HG02970 (cell line): ENCODE measurements around the gene ACSS3.
"Not testable (repeated sequence)": the region's sequence is repeated elsewhere in the genome, so short reads cannot be mapped to it uniquely, and the experiment has no call there.

Experiments
- ATAC-seq: cut with Tn5 transposase; IDR thresholded peaks from one replicate; pipeline ENCODE4 v1.9.1; 2021; ENCODE audit warnings: mild to moderate bottlenecking, moderate library complexity, moderate number of reproducible peaks; ENCODE audit not compliant: unreplicated experiment, low FRiP score

Gene ACSS3

DNA sequence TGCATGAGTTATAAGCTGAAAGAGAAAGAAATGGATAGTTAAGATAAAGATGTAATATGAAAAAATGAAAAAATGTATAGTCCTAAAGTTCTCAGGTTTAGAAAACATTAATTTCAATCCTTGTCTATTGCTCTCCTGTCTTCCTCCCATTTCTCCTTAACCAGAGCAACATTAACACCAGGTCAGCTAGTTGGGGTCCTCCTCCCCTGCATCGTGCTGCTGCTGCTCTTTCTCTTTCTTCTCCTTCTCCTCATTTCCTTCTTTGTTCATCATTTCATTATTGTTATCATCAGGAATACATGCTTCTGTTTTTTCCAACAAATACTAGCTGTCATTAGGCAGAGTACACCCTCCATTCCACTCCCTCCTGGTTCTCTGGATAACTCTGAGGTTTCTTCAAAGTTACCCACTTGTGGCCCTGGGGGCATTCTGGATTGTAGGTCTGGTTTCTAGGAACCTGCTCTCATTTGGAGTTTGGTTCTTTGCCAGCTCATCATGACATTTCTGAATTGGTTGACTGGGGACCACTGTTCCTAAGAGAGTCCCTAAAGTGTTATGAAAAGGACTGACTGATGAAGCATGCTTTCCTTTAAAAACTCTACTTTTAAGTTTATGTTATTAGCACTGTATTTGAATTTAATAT, 17.0 kb downstream of the ACSS3 start:
- no peak for ATAC-seq

DNA sequence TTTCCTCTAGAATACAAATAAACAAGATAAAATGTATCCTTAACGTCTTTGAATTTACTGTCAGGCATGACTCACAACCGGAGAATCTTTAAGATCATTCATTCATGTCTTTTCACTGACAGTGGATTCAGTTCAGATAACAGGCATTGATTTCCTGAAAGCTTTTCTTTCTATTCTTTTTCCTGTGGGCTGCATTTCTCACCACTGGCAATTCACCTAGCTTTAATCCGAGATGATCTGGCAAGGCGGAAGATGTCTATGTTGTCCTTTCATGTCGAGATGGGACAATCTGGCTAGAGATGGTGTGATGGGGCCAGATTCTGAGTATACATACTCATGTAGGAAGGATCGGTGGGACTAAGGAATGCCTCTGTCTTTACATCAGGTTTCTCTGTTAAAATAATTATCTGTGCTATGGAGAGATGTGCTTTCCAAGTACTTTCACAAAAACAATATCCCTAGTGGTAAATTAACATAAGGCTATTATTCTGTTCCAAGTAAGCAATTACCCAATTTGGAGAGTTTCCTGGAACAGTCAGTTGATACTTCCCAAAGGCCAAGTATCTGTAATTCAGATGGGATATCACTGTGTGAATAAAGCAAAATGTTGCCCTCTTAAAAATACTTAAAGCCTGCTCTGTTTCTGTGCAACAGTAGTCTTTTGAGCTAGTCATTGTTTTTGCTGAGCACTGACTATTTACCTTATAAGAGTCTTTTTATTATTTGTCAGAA, 17.8 kb downstream of the ACSS3 start:
- no peak for ATAC-seq

DNA sequence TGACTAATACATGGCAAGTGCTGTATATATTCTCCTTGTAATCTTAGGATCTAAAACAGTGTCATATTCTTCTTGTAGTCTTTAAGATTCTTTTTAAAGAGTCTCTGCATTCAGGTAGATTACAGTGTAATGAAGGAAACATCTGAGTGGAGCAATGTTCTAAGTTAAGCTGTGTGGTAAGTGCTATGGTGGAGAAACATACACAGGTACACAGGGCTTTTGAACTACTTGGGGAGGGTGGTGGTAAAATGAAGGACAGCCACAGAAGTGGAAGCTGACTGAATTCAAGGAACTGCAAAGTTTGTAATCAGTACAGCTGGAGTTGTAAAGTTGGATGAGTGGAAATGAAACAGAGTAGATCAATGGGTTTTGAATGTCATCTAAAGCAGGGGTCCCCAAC, 27.8 kb downstream of the ACSS3 start:
- ATAC-seq, result no peak

DNA sequence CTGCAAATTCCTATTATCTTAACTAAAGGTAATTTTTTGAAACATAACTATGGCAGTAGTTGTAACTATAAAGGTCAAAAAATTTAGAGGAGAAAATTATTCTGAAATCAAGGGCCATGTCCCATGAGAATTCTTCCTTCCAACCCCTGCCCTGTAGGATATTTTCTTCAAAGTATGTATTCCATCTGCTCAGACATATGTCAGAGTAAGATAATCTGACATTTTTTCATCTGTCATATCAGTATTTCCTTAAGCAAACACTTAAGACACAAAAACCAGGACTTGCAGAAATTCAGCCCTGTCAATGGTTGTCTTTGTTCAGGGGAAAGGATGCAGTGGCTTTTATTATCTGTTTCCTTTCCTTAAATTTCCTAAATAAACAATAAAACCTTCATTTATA, 36.3 kb downstream of the ACSS3 start:
- ATAC-seq, result no peak

DNA sequence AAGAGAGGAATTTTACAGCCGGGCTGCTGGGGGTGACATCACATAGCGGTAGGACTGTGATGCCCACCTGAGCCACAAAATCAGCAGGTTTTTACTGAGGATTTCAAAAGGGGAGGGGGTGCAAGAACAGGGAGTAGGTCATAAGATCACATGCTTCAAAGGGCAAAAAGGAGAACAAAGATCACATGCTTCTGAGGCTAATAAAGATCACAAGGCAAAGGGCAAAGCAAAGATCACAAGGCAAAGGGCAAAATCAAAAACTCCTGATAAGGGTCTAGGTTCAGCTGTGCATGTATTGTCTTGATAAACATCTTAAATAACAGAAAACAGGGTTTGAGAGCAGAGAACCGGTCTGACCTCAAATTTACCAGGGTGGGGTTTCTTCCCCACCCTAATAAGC, 41.2 kb downstream of the ACSS3 start:
- ATAC-seq, result not testable (repeated sequence)

DNA sequence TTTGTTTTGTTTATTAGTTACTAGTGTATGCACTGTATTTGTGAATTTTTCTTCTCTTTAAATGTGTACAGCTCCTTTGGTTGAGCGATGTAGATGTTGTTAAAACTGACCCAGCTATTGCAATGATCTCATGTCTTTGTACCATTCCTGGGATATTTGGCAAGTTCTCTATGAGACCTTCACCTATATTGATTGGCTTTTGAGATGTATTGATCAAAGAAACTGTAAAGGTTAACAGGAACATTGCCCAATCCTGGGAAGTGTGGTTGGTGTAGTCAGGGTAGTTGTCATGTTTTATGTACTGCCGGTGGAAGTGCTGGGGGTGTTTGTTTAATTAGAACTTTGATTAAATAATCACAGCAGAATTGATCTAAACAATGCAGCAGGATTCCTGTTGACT, 43.1 kb downstream of the ACSS3 start:
- ATAC-seq, result no peak

DNA sequence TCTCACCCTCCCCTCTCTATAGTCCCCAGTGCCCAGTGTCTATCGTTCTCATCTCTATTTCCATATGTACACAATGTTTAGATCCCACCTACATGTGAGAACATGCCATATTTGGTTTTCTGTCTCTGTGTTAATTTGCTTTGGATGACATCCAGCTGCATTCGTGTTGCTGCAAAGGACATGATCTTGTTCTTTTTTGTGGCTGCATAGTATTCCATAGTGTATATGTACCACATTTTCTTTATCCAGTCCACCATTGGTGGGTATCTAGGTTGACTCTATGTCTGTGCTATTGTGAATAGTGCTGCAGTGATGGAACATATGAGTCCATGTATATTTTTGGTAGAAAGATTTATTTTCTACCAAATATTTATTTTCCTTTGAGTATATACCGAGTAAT, 45.7 kb downstream of the ACSS3 start:
- no peak for ATAC-seq

DNA sequence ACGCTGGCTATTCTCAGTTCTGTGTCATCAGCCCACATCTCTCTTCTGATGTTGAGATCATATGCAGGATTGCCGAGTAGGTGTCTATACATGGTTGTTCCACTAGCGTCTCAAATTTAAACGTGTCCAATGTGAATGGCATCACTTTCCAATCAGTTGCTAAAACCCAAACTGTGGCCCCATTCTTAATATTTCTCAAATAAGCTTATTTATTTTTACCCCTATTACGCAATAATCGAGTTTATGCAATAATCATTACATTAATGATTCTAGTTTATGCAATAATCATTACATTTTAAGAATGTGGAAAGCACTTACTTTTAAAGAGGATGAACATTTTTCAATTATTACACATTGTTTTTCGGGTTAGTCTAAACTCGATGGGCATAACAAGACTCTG, 47.8 kb downstream of the ACSS3 start:
- no peak for ATAC-seq

DNA sequence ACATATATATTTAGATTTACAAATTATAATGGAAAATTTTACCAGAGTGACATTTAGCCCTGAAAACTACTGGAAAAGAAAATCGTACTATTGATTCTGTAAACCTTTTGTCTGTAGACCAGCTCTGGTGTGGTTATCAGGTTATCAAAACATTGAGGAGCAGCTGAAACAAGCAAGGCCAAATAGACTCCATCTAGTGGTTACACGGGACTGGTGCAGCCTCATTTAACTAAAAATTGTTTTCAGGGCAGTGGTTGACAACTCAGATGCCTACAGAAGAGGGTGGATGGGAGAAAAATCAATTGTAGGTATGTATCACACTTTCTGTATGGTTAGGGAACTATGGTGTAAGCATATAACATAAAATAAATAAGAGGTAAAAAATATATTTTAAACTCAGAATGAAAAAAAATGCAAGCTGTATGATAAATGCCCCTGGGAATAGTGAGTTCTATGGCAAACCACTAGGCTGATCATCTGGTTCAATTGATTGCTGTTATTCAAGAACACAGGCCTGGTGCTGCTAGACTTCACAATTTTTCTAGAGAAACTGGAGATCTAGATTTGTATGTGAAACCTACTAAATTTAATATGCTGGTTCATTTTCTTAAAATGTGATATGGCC, 51.2 kb downstream of the ACSS3 start:
- peak; percentile 93 for ATAC-seq

DNA sequence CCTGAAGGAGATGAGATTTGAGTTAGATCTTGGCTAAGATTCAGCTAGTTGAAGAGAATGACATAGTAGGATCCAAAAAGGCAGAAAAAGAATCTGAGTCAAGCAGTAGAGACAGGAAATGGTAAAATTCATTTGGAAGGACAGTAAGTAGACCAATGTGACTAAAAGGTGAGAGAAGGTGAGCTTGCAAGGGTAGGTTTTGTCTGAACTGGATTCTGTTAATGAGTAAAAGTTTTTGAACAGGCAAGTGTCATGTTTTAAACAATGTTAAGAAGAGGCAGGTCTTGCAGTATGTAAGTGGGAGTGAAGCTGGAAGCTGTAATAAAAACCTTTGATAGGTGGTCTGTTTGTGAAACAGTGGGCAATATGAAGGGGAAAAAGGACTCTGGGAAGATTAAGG, 58.6 kb downstream of the ACSS3 start:
- ATAC-seq, result no peak

DNA sequence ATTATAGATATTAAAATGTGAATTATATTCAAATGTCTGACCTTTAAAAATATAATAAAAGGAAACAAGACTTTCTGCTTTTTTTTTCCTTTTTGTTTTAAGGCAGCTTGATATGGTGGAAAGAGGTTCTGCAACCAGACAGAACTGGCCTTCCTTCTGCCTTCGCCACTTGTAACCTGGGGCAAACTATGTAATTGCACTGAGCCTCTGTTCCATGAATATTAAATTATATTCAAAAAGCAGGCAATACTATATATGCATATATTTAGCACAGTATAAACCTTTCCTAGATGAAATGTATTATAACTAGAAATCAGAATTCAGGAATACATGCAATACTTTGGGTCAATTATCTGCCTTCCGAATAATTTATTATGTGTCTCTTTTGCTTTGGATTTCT, 59.9 kb downstream of the ACSS3 start:
- no peak for ATAC-seq

DNA sequence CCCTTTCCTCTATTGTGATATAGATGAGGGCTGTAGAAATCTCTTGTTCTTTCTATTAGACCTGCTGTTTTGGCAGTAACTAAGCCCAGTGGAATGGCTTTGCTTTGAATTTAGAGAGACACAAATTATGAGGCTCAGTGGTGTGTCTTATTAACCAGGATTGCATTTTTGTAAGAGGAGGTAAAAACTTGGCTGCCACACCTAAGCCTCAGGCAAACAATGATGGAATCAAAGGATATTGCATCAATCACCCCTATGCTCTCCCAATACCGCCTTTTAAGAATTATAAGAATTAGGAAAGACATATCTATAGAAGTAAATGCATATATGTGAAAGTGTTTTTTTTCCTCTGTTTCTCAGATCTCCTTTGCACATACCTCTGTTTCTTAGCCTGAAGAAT, 63.3 kb downstream of the ACSS3 start:
- ATAC-seq, result no peak

DNA sequence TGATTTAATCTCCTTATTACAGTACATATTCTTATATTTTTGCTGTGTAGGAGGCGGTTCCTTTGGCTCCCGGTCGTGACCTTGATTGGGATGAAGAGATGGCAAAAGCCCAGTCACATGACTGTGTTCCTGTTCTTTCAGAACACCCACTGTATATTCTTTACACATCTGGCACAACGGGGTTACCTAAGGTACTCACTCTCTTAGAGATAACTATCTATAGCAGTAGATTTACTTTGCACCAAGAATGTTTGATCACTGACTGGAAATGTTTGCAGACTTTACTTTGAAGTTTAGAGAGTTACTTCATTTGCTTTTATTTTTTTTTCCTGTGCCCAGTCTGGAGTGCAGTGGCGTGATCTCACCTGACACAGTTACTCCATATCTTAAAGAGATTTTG, 65.2 kb downstream of the ACSS3 start:
- no peak for ATAC-seq

DNA sequence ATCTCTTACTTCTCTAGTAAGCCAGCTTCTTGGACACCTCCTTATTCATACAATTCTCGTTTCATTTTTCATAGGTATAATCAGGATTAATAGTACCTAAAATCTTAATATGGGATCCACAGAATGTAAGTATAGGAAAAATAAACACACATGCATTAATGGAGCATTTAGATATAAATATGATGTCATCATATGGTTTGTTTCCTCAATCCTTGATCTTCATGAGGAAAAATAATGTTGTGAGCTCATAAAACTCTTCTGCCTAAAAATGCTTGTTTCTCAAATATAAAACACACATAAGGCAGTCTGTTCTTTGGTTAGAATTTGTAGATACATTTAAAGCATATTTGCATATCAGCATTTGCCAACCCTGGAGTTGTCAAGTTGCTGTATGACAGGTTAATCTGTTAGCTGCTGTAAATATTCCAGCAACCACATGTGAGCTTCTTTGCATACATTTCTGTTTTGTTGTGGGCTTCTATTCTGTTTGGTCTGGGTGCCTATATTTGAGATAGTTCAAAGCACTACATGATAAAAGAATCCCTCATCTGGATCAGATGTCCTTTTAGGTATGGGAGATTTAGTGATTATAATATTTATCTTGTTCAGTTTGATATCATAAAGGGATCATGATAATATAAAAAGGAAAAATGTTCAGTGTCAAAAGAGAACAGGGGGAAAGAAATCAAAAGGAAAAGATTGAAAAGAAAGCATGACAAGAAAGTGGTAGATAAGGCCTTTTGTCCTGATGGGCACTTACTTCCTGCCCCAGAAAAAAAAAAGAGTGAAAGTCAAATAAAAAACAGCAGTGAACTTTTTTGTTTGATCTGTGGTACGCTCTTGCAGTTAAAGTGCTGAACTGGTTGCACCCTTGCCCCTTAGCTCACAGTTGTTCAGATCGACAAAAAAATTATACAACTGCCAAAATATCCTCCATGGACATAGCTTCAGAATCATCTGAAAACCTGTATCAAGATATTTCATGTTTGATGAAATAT, 68.6 kb downstream of the ACSS3 start:
- ATAC-seq, result no peak

DNA sequence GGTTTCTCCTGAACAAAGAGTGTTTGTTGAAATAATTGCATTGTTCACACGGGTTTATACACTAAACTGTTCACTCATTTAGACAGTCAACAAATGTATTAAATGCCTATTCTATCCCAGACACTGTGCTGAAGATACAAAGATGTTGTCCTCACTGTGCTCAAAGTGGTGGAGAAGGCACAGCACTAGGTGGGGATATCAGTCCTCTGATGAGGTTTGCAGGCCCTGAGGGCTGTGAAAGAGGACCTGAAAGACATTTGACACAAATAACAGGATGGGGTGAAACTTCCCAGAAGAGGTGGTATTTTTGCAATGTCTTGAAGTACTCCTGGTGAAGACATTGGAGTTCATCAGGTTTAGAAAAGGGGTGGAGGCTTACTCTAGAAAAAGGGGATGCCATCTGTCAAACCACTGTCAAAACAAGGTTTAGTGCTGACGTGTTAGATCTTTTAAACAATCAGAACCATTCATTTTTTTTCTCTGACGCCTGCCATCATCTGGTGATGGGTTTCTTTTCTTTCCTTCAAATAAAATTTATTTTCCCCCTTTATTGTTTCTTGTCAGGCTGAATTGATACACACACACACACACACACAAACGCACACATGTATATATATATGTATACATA, 69.5 kb downstream of the ACSS3 start:
- ATAC-seq, result no peak

DNA sequence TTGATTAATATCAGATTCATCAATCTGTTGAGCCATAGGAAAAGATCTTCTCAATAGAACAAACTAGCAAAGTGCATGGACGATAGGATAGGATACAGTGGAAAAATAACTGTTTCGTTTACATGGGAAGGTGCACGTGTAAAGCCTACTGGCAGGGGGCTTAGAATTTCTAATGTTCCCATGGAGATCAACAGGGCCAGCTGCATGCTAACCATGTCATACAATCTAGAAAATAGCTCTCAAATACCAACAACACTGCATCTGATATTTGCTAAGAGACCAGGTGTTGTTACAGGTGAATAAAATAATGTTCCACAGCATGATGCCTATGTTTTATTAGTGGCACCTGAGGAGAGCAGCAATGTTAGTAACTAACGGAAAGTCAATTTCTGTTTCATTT, 72.5 kb downstream of the ACSS3 start:
- ATAC-seq, result no peak

DNA sequence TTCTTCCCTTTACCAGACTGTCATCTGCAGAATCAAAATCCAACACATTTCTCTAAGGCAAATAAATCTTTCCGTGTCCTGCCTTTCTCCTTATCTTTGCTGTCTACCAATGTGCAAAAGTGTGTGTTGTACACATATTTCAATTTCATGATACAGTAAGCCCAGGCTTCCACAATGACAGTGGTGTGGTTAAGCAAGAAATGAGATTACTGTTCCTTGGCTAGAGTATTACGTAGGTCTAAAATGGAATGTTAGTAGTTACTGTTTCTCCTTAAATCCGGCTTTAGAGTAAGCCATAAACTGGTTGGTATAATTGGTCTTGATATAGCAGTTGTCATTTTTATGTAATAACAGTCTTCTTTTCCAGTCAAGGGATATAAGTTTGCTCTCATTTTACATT, 82.0 kb downstream of the ACSS3 start:
- ATAC-seq, result no peak

DNA sequence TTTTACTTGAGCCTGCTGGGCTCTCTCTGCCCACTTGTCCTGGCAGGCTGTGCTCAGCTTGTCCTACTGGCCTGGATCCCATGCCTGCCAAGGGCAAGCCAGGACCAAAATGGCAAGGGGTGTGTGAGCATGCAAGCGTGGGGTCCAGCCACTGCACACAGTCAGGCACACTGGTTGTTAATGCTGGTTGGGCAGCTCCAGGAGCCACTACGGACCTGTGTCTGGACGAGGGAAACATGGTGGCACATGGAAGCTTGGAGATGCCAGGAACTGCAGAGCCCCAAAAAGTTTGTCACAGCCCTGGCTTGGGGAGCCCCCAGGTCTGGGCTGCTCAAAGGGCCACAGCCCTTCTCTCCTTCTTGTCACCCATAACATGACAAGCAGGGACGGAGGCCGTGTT, 83.8 kb downstream of the ACSS3 start:
- no peak for ATAC-seq

DNA sequence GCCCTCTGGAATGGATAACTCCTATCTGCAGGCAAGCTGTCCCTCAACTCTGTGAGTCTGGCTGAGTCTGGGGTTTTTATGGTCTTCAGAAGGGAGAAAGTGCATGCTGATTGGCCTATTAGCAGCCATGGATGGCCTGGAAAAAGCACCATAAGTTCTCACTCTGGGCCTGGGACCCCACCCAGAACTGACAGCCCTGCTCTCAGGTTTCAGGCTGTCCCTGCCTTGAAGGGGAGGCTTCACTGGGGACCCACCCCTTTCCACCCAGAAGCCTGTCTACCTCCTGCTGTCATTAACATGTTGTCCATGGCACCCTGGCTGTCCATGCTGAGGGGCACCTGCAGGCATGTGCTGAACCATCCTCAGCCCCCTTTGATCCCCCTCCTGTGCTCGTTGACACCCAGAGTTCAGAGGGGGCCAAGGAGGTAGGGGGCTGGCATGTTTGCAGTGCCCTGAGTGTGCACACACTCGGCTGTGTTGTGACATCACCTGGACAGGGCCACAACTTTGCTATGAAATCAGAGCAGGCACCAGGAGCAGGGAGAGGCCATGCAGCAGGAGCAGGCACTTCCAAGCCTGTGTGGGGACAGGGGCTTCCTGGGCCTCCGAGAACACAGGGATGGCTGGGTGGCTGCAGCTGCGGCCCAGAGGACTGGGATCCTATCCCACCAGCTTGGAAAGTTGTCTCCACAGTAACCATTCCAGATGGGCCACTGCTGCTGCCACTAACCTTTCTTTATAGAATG, 84.7 kb downstream of the ACSS3 start:
- ATAC-seq, result no peak

DNA sequence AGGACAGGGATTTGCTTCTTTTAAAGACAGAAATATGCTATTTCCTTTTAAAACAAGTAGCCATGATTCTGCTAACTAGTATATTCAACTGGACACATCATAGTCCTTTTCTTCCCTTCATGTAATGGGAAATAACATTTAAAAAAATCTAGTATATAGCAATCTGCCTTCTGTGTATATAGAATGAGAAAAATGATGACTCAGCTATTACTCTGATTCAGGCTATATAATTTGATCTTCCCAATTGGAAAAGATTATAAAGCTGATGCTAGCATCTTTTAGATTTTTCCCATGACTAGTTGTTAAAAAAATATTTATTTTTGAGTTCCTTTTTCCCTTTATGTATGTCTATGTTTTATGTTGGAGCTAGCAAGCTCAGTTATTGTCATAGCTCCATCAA, 86.9 kb downstream of the ACSS3 start:
- ATAC-seq, result no peak
